HCT116 (cell line): Measurements from ENCODE around the gene KLHL25. TPM values are rescaled to one million over a fixed set of nuclear protein-coding genes. Genes with fewer than 3 reads are reported as not detected.

Experiments used
- ATAC-seq: fragments of 200-7000 bp; cut with Tn5 transposase; 2 replicates; pipeline ENCODE4 v1.9.1; 2020; ENCODE audit warnings: mild to moderate bottlenecking, moderate library complexity
- BruUV-seq: library from RNA; stranded (reverse); fragments of 400-500 nt; replicated peaks from 2 replicates; lab custom pipeline; 2021; lab: Mats Ljungman, UMichigan
- CTCF ChIA-PET: fragments of 300-600 bp; sonication (Branson Sonifier 250); formaldehyde crosslinking; loops from one replicate; lab custom pipeline; 2021; ENCODE audit warnings: antibody characterized with exemption; lab: Charles Lee
- POLR2A ChIA-PET: fragments of 300-600, 350-600 bp; sonication (Branson Sonifier 250); formaldehyde crosslinking; loops from one replicate; lab custom pipeline; 2021; ENCODE audit warnings: antibody characterized with exemption; lab: Charles Lee
- RAD21 ChIA-PET, 2 experiments: fragments of 300-600 bp; sonication (Branson Sonifier 250); formaldehyde crosslinking; loops; one replicate each; lab custom pipeline; 2023; ENCODE audit warnings: low total read pairs in 2 of 2; ENCODE audit not compliant: uncharacterized antibody in 2 of 2, unreplicated experiment in 2 of 2, low non-redundant PET in 1 of 2; lab: Charles Lee
- DNase-seq: peaks from one replicate; pipeline ENCODE4 v3.0.0-alpha.2; 2010; ENCODE audit warnings: low read depth, low spot score
- H2AFZ ChIP-seq: fragments of 200-600 bp; shearing (Covaris generic), sonication (generic); 2 replicates; pipeline ENCODE4 v1.6.1; 2017; ENCODE audit warnings: low read depth, mixed run types, mixed read lengths, antibody characterized with exemption, low read length; ENCODE audit not compliant: poor library complexity, severe bottlenecking
- H3K27ac ChIP-seq: 2 replicates; pipeline ENCODE4 v1.5.1; 2012; ENCODE audit warnings: low read depth, low read length
- H3K27me3 ChIP-seq: fragments of 200-600 bp; sonication (generic); 2 replicates; pipeline ENCODE4 v1.6.1; 2016; ENCODE audit warnings: mixed run types, low read length, mixed read lengths; ENCODE audit not compliant: insufficient read depth
- H3K36me3 ChIP-seq, 2 experiments: fragments of 200-500 bp in 1 of 2; fragments of 200-600 bp in 1 of 2; sonication (Bioruptor generic) in 1 of 2; sonication (generic) in 1 of 2; 2 replicates each; pipeline versions ENCODE4 v1.5.1 to v1.6.1; 2014 to 2016; ENCODE audit warnings: low read length in 2 of 2, inconsistent platforms in 1 of 2, mixed read lengths in 1 of 2, mixed run types in 1 of 2; ENCODE audit not compliant: insufficient read depth in 2 of 2, control insufficient read depth in 1 of 2
- H3K4me1 ChIP-seq, 2 experiments: fragments of 200-600 bp in 1 of 2; sonication (generic) in 1 of 2; 2 replicates each; pipeline versions ENCODE4 v1.5.1 to v1.6.1; 2012 to 2017; ENCODE audit warnings: low read length in 2 of 2, inconsistent platforms in 1 of 2, mild to moderate bottlenecking in 1 of 2, mixed read lengths in 1 of 2, mixed run types in 1 of 2, moderate library complexity in 1 of 2; ENCODE audit not compliant: insufficient read depth in 2 of 2, control insufficient read depth in 1 of 2
- H3K4me2 ChIP-seq: fragments of 200-600 bp; sonication (generic); 2 replicates; pipeline ENCODE4 v1.6.1; 2017; ENCODE audit warnings: mixed run types, low read length, mixed read lengths
- H3K4me3 ChIP-seq, 2 experiments: fragments of 200-600 bp in 1 of 2; sonication (generic) in 1 of 2; replicated peaks in 1 of 2; 2 replicates each; pipeline ENCODE4 v1.5.1; 2011 to 2016; ENCODE audit warnings: low read length in 2 of 2, control low read depth in 1 of 2, low read depth in 1 of 2, mild to moderate bottlenecking in 1 of 2, mixed read lengths in 1 of 2, mixed run types in 1 of 2
- H3K79me2 ChIP-seq: fragments of 200-600 bp; sonication (generic); 2 replicates; pipeline ENCODE4 v1.6.1; 2017; ENCODE audit warnings: mild to moderate bottlenecking, mixed run types, low read length, moderate library complexity, mixed read lengths; ENCODE audit not compliant: insufficient read depth
- H3K9ac ChIP-seq: fragments of 200-600 bp; sonication (generic); 2 replicates; pipeline ENCODE4 v1.6.1; 2016; ENCODE audit warnings: low read length, mixed read lengths
- H3K9me2 ChIP-seq: fragments of 200-600 bp; sonication (generic), shearing (Covaris generic); 2 replicates; pipeline ENCODE4 v1.6.1; 2017; ENCODE audit warnings: mixed run types, mild to moderate bottlenecking, moderate library complexity; ENCODE audit not compliant: insufficient read depth
- H3K9me3 ChIP-seq, 2 experiments: fragments of 200-500 bp in 1 of 2; fragments of 200-600 bp in 1 of 2; sonication (Bioruptor generic) in 1 of 2; sonication (generic) in 1 of 2; 2 replicates each; pipeline ENCODE4 v1.6.1; 2014 to 2017; ENCODE audit warnings: low read length in 2 of 2, mixed read lengths in 2 of 2, inconsistent platforms in 1 of 2, low read depth in 1 of 2, mild to moderate bottlenecking in 1 of 2, mixed run types in 1 of 2, moderate library complexity in 1 of 2; ENCODE audit not compliant: control insufficient read depth in 1 of 2, insufficient read depth in 1 of 2
- H4K20me1 ChIP-seq: fragments of 200-600 bp; sonication (generic), shearing (Covaris generic); 2 replicates; pipeline ENCODE4 v1.6.1; 2017; ENCODE audit warnings: mixed run types, mild to moderate bottlenecking, moderate library complexity; ENCODE audit not compliant: insufficient read depth
- CBX3 ChIP-seq: IDR thresholded peaks from 2 replicates; pipeline ENCODE4 v1.6.1; 2012; ENCODE audit warnings: low read depth
- CEBPB ChIP-seq: IDR thresholded peaks from 2 replicates; pipeline ENCODE4 v1.6.1; 2012; ENCODE audit warnings: low read depth
- EGR1 ChIP-seq: IDR thresholded peaks from 2 replicates; pipeline ENCODE4 v1.6.1; 2012; ENCODE audit warnings: low read depth
- ELF1 ChIP-seq: IDR thresholded peaks from 2 replicates; pipeline ENCODE4 v1.6.1; 2012; ENCODE audit warnings: low read depth, borderline replicate concordance
- EZH2phosphoT487 ChIP-seq: fragments of 200-600 bp; IDR thresholded peaks from 2 replicates; pipeline ENCODE4 v1.6.1; 2018; ENCODE audit warnings: antibody characterized with exemption, borderline replicate concordance
- FOSL1 ChIP-seq: IDR thresholded peaks from 2 replicates; pipeline ENCODE4 v1.6.1; 2012; ENCODE audit warnings: low read depth
- JUND ChIP-seq: IDR thresholded peaks from 2 replicates; pipeline ENCODE4 v1.6.1; 2012
- POLR2A ChIP-seq: IDR thresholded peaks from 2 replicates; pipeline ENCODE4 v1.7.0; 2011; ENCODE audit warnings: borderline replicate concordance; ENCODE audit not compliant: insufficient read depth, insufficient read length; ENCODE audit errors: extremely low read depth
- RAD21 ChIP-seq: IDR thresholded peaks from 2 replicates; pipeline ENCODE4 v1.6.1; 2012; ENCODE audit warnings: low read depth, mild to moderate bottlenecking
- SIN3A ChIP-seq: IDR thresholded peaks from 2 replicates; pipeline ENCODE4 v1.6.1; 2012; ENCODE audit warnings: low read depth
- SRF ChIP-seq: IDR thresholded peaks from 2 replicates; pipeline ENCODE4 v1.6.1; 2012; ENCODE audit warnings: low read depth
- TCF7L2 ChIP-seq: IDR thresholded peaks from 2 replicates; pipeline ENCODE4 v1.7.0; 2011; ENCODE audit warnings: borderline replicate concordance, inconsistent platforms; ENCODE audit not compliant: insufficient read depth, insufficient read length; ENCODE audit errors: extremely low read depth
- ZFX ChIP-seq: fragments of 450-650 bp; IDR thresholded peaks from 2 replicates; pipeline ENCODE4 v1.6.1; 2017
- intact Hi-C: fragments of 100-400 bp; cut with micrococcal nuclease; formaldehyde crosslinking; loops from 2 replicates; pipeline ENCODE4 v1.10.0; 2022
- total RNA-seq: library from RNA; stranded (reverse); gene quantifications from one replicate; pipeline ENCODE4 v1.2.1, GENCODE V29; 2021; ENCODE audit not compliant: unreplicated experiment
- TF ChIP-seq, protein P1 (sequence below): IDR thresholded peaks from 2 replicates; pipeline ENCODE4 v1.6.1; 2011; ENCODE audit warnings: mild to moderate bottlenecking, low read length, moderate library complexity; ENCODE audit not compliant: insufficient replicate concordance; ENCODE audit errors: extremely low read depth
- TF ChIP-seq, protein P2 (sequence below): IDR thresholded peaks from 2 replicates; pipeline ENCODE4 v1.6.1; 2012
- TF ChIP-seq, protein P3 (sequence below): IDR thresholded peaks from 2 replicates; pipeline ENCODE4 v1.6.1; 2012; ENCODE audit warnings: low read depth
- TF ChIP-seq, protein P4 (sequence below), 3 experiments: fragments of 200-600 bp in 1 of 3; sonication (generic) in 1 of 3; IDR thresholded peaks in 2 of 3; conservative IDR thresholded peaks in 1 of 3; 2 replicates each; pipeline ENCODE4 v1.5.1; 2012 to 2017; ENCODE audit warnings: low read depth in 2 of 3, low read length in 2 of 3, antibody characterized with exemption in 1 of 3, borderline replicate concordance in 1 of 3, control low read depth in 1 of 3, mild to moderate bottlenecking in 1 of 3, mixed read lengths in 1 of 3, mixed run types in 1 of 3, moderate library complexity in 1 of 3; ENCODE audit not compliant: insufficient read depth in 1 of 3

KLHL25 gene
- total RNA-seq, 1 experiment from 2014 or later = 5.3 TPM

DNA sequence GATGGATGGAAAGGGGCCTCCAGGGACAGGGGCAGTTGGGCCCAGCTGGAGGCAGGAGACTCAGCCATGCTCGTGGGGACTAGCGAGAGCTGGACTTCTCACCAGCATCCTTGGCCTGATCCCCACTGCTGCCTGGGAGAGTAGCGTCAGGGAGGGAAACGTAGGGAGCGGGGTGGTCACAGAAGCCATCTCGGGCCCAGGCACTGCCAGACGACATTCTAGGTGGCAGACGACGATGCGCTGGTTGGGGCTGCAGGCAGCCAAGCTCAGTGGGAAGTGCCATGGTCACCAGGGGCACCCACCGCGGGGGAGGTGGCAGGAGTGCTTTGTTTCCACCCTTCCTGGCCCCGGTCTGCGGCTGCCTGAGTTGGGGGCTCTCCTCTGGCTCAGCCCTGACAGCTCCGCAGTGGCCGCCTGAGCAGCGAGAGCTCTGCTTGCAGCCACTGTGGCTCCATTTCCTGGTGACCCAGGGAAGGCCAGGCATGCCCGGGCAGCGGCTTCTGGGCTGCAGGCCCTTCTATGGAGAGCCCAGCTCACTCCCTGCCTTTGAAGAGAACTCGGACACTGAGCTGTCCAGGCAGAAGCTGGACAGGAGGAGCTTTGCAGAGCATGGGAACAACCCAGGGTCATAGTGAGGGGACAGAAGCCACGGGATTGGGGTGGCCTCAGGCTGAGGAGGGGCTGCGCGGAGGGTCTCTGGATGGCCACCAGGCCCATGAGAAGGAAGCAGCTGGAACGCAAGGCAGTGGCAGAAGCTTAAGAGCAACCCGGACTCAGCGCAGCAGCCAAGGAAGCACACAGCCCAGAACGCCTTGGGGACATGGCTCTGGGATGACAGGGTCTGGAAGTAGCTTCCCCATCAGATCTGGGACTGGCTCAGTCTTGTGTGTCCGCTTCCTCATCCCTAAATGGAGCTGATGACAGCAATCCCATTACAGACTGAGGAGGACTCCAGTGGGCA lies 30.8 kb downstream of the KLHL25 start:
- Histone ChIP-seq H3K27me3 (no peaks in the 10 kb centered on the region), H3K36me3 (no peaks in the 10 kb centered on the region), H2AFZ (no peak overlapping the region), H3K79me2 (no peaks in the 10 kb centered on the region), H3K9me3 (no peaks in the 10 kb centered on the region), H3K9me2 (no peaks in the 10 kb centered on the region), H3K4me2 (no peak overlapping the region), H4K20me1 (no peaks in the 10 kb centered on the region), H3K4me1 (no peaks in the 10 kb centered on the region), H3K9ac (no peak overlapping the region), H3K4me3 (no peak overlapping the region), H3K27ac (no peak overlapping the region; the same call in 1 of the 2 replicates)
- POLR2A ChIA-PET = no interaction called here
- TF ChIP-seq ZFX (no peak), EZH2phosphoT487 (no peak), FOSL1 (no peak), POLR2A (no peak), TCF7L2 (no peak), CBX3 (no peak), EGR1 (no peak), ELF1 (no peak), SIN3A (no peak), SRF (no peak), CEBPB (no peak), RAD21 (no peak), JUND (no peak)
- TF ChIP-seq, protein P1, sequence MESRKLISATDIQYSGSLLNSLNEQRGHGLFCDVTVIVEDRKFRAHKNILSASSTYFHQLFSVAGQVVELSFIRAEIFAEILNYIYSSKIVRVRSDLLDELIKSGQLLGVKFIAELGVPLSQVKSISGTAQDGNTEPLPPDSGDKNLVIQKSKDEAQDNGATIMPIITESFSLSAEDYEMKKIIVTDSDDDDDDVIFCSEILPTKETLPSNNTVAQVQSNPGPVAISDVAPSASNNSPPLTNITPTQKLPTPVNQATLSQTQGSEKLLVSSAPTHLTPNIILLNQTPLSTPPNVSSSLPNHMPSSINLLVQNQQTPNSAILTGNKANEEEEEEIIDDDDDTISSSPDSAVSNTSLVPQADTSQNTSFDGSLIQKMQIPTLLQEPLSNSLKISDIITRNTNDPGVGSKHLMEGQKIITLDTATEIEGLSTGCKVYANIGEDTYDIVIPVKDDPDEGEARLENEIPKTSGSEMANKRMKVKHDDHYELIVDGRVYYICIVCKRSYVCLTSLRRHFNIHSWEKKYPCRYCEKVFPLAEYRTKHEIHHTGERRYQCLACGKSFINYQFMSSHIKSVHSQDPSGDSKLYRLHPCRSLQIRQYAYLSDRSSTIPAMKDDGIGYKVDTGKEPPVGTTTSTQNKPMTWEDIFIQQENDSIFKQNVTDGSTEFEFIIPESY = no peak
- TF ChIP-seq, protein P2, sequence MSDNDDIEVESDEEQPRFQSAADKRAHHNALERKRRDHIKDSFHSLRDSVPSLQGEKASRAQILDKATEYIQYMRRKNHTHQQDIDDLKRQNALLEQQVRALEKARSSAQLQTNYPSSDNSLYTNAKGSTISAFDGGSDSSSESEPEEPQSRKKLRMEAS = no peak
- TF ChIP-seq, protein P3, sequence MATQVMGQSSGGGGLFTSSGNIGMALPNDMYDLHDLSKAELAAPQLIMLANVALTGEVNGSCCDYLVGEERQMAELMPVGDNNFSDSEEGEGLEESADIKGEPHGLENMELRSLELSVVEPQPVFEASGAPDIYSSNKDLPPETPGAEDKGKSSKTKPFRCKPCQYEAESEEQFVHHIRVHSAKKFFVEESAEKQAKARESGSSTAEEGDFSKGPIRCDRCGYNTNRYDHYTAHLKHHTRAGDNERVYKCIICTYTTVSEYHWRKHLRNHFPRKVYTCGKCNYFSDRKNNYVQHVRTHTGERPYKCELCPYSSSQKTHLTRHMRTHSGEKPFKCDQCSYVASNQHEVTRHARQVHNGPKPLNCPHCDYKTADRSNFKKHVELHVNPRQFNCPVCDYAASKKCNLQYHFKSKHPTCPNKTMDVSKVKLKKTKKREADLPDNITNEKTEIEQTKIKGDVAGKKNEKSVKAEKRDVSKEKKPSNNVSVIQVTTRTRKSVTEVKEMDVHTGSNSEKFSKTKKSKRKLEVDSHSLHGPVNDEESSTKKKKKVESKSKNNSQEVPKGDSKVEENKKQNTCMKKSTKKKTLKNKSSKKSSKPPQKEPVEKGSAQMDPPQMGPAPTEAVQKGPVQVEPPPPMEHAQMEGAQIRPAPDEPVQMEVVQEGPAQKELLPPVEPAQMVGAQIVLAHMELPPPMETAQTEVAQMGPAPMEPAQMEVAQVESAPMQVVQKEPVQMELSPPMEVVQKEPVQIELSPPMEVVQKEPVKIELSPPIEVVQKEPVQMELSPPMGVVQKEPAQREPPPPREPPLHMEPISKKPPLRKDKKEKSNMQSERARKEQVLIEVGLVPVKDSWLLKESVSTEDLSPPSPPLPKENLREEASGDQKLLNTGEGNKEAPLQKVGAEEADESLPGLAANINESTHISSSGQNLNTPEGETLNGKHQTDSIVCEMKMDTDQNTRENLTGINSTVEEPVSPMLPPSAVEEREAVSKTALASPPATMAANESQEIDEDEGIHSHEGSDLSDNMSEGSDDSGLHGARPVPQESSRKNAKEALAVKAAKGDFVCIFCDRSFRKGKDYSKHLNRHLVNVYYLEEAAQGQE = no peak
- TF ChIP-seq, protein P4, sequence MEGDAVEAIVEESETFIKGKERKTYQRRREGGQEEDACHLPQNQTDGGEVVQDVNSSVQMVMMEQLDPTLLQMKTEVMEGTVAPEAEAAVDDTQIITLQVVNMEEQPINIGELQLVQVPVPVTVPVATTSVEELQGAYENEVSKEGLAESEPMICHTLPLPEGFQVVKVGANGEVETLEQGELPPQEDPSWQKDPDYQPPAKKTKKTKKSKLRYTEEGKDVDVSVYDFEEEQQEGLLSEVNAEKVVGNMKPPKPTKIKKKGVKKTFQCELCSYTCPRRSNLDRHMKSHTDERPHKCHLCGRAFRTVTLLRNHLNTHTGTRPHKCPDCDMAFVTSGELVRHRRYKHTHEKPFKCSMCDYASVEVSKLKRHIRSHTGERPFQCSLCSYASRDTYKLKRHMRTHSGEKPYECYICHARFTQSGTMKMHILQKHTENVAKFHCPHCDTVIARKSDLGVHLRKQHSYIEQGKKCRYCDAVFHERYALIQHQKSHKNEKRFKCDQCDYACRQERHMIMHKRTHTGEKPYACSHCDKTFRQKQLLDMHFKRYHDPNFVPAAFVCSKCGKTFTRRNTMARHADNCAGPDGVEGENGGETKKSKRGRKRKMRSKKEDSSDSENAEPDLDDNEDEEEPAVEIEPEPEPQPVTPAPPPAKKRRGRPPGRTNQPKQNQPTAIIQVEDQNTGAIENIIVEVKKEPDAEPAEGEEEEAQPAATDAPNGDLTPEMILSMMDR (IDR thresholded peaks at IDR 0.05 in 2 of 3, conservative IDR thresholded peaks at IDR 0.05 in 1 of 3; ENCODE audit: borderline replicate concordance in 1 of 3, insufficient read depth in 1 of 3, low read depth in 2 of 3, low read length in 2 of 3) = no peak
- intact Hi-C loops = no loop called here
- no TSS peak for BruUV-seq
- CTCF ChIA-PET = no interaction called here
- RAD21 ChIA-PET = no interaction called here
- DNase-seq (no peak), ATAC-seq (no peak)
